Thyroid gland (tissue), 4 donors: Measurements from ENCODE around the gene RPTOR. TPM values are rescaled to one million over a fixed set of nuclear protein-coding genes. Genes with fewer than 3 reads are reported as not detected.

ENCODE experiments used
- DNase-seq, 2 donors: peaks; one replicate each; pipeline ENCODE4 v3.0.0-alpha.2; 2019
- H3K27ac ChIP-seq, 3 donors: fragments of 200-600 bp; sonication (generic); 1 replicate in 2 of 3; 2 replicates in 1 of 3; pipeline ENCODE4 v1.5.1; 2016 to 2019; ENCODE audit warnings: mild to moderate bottlenecking in 1 of 3, moderate library complexity in 1 of 3
- H3K27me3 ChIP-seq: fragments of 200-600 bp; sonication (generic); one replicate; pipeline ENCODE4 v1.5.1; 2019
- H3K36me3 ChIP-seq, 2 donors: fragments of 200-600 bp; sonication (generic); one replicate each; pipeline ENCODE4 v1.5.1; 2016 to 2019
- H3K4me1 ChIP-seq, 2 donors: fragments of 200-600 bp; sonication (generic); one replicate each; pipeline ENCODE4 v1.5.1; 2017 to 2019
- H3K4me3 ChIP-seq, 3 donors: fragments of 200-600 bp; sonication (generic); replicated peaks in 1 of 3; 1 replicate in 2 of 3; 2 replicates in 1 of 3; pipeline ENCODE4 v1.5.1; 2016; ENCODE audit warnings: mild to moderate bottlenecking in 1 of 3
- H3K9me3 ChIP-seq: fragments of 200-600 bp; sonication (generic); one replicate; pipeline ENCODE4 v1.5.1; 2017
- CTCF ChIP-seq, 6 experiments: fragments of 200-600 bp in 3 of 6; fragments of 450-650 bp in 3 of 6; sonication (generic) in 3 of 6; IDR thresholded peaks; one replicate each; pipeline ENCODE4 v1.5.1; 2016 to 2019; ENCODE audit warnings: antibody characterized with exemption in 6 of 6, mild to moderate bottlenecking in 2 of 6, inconsistent platforms in 1 of 6, moderate library complexity in 1 of 6
- POLR2A ChIP-seq, 2 donors: fragments of 450-650 bp; IDR thresholded peaks; one replicate each; pipeline ENCODE4 v1.6.1; 2017; ENCODE audit warnings: antibody characterized with exemption in 2 of 2, mild to moderate bottlenecking in 2 of 2, moderate library complexity in 1 of 2
- WGBS, 2 donors: methylation state at CpG; one replicate each; pipeline ENCODE4 v1.1.5; 2017; 5-methylcytosine and 5-hydroxymethylcytosine counted together
- intact Hi-C: fragments of 100-400 bp; cut with DNase I; formaldehyde crosslinking; loops from one replicate; pipeline ENCODE4 v1.15.1; 2023
- total RNA-seq, 4 donors: library from RNA; depleted of rRNA; stranded (reverse); fragments of >200 nt; gene quantifications; one replicate each; pipeline ENCODE4 v1.2.3, GENCODE V29; 2016

Gene RPTOR
- total RNA-seq, 4 donors from 2014 or later: 24.2 to 58.1 (median 34.5) TPM

- Histone ChIP-seq H3K9me3 (no peaks in the 10 kb centered on the region), H3K4me1 (peaks cover 0 to 10% of the 10 kb centered on the region in 2 donors), H3K36me3 (peaks cover 0 to 9% of the 10 kb centered on the region in 2 donors), H3K27me3 (no peaks in the 10 kb centered on the region), H3K4me3 (no peak overlapping the region), H3K27ac (no peak overlapping the region)
- WGBS, 2 donors: 89 to 94% methylated on average over 9 to 23 of the region's 41 CpGs
- no peak for DNase-seq
- TF ChIP-seq POLR2A (IDR thresholded peaks at IDR 0.05): no peak
- TF ChIP-seq CTCF (IDR thresholded peaks at IDR 0.05): no peak
- intact Hi-C loops: no loop called here
Measured at GRCh38 chr17:80962356-80963329, 418.0 kb downstream of the RPTOR start.

- TF ChIP-seq POLR2A (IDR thresholded peaks at IDR 0.05) (no peak), CTCF (IDR thresholded peaks at IDR 0.05) (no peak)
- Histone ChIP-seq H3K4me3 (no peak overlapping the region), H3K4me1 (peaks cover 0 to 19% of the 10 kb centered on the region in 2 donors), H3K27me3 (no peaks in the 10 kb centered on the region), H3K27ac (no peak overlapping the region), H3K9me3 (no peaks in the 10 kb centered on the region), H3K36me3 (peaks cover 0 to 9% of the 10 kb centered on the region in 2 donors)
- DNase-seq: no peak
- intact Hi-C loops: no loop called here
- 85 to 93% methylated on average over 8 to 26 of the region's 49 CpGs for WGBS, 2 donors
Measured at GRCh38 chr17:80963812-80964543, 419.3 kb downstream of the RPTOR start.

GRCh38 chr17:80964544-80964856 is 419.9 kb downstream of the RPTOR start:
- Histone ChIP-seq H3K36me3 (peaks cover 0 to 9% of the 10 kb centered on the region in 2 donors), H3K27ac (no peak overlapping the region), H3K9me3 (no peaks in the 10 kb centered on the region), H3K4me3 (no peak overlapping the region), H3K27me3 (no peaks in the 10 kb centered on the region), H3K4me1 (peaks cover 0 to 18% of the 10 kb centered on the region in 2 donors)
- DNase-seq: no peak
- WGBS, 2 donors: 88 to 90% methylated on average over 14 of the region's 14 CpGs
- intact Hi-C loops: no loop called here
- no peak for TF ChIP-seq POLR2A (IDR thresholded peaks at IDR 0.05)
- no peak for TF ChIP-seq CTCF (IDR thresholded peaks at IDR 0.05)

GRCh38 chr17:80964859-80965580 is 420.4 kb downstream of the RPTOR start:
- Histone ChIP-seq H3K4me3 (no peak overlapping the region), H3K36me3 (peaks cover 0 to 9% of the 10 kb centered on the region in 2 donors), H3K9me3 (no peaks in the 10 kb centered on the region), H3K27me3 (no peaks in the 10 kb centered on the region), H3K4me1 (peaks cover 0 to 17% of the 10 kb centered on the region in 2 donors), H3K27ac (no peak overlapping the region)
- intact Hi-C loops: no loop called here
- TF ChIP-seq CTCF (IDR thresholded peaks at IDR 0.05) (no peak), POLR2A (IDR thresholded peaks at IDR 0.05) (no peak)
- WGBS, 2 donors: 94% methylated on average over 28 to 32 of the region's 36 CpGs
- DNase-seq: no peak
